ENCODE results near the gene PSMC6. TPM values are rescaled to one million over a fixed set of nuclear protein-coding genes. Genes with fewer than 3 reads are reported as not detected.

Gene PSMC6
- total RNA-seq, 1 experiment from 2014 or later: 83.0 TPM

GRCh38 chr14:52767058-52767833 lies 60.2 kb downstream of the PSMC6 start:
- ChIA-PET CTCF (no interaction called here), POLR2A (ENCODE audit: unreplicated experiment) (no interaction called here)

DNA sequence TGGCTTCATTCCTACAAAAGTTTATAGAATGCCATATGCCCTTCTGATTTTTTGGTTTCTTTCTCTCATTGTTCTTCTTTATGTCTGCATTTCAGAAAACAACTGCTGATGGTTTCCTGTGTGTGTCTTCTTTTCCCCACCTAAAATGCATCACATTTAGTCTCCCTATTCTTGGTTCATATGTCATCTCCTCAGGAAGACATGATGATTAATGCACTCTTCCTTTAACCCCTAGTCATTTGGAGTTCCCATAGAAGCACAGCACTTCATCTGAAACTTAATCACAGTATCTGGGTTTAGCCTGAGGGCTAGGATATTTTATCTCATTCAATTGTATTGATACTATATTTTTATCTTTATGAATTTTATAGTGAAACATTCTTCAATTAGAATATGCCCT lies 62.9 kb downstream of the PSMC6 start:
- intact Hi-C loops (cut with micrococcal nuclease; ENCODE audit: unreplicated experiment): no loop called here
- DNase-seq: no peak
- Histone ChIP-seq H3F3A (ENCODE audit: insufficient read depth, low read depth) (0 out of 2 replicates have a peak, but pooled peaks cover 6% of the 10 kb centered on the region), H3K27ac (no peak overlapping the region), H3K4me1 (replicated peaks; ENCODE audit: insufficient read depth) (no peaks in the 10 kb centered on the region), H3K4me2 (no peak overlapping the region), H2AFZ (no peak overlapping the region), H3K4me3 (no peak overlapping the region), H3K9me3 (ENCODE audit: insufficient read depth, low read depth) (no peaks in the 10 kb centered on the region), H3K9me2 (ENCODE audit: insufficient read depth) (no peaks in the 10 kb centered on the region), H3K79me2 (ENCODE audit: low read depth) (no peaks in the 10 kb centered on the region), H4K20me1 (ENCODE audit: insufficient read depth) (no peaks in the 10 kb centered on the region), H3K27me3 (ENCODE audit: insufficient read depth, low read depth) (no peaks in the 10 kb centered on the region), H3K36me3 (ENCODE audit: low read depth) (peaks cover 6% of the 10 kb centered on the region)
- ChIA-PET CTCF (no interaction called here), POLR2A (ENCODE audit: unreplicated experiment) (no interaction called here)
- no TSS peak for BruUV-seq (replicated peaks)
- no peak for TF ChIP-seq EZH2 (IDR thresholded peaks at IDR 0.05; ENCODE audit: low read depth)
- TF ChIP-seq, protein P1, sequence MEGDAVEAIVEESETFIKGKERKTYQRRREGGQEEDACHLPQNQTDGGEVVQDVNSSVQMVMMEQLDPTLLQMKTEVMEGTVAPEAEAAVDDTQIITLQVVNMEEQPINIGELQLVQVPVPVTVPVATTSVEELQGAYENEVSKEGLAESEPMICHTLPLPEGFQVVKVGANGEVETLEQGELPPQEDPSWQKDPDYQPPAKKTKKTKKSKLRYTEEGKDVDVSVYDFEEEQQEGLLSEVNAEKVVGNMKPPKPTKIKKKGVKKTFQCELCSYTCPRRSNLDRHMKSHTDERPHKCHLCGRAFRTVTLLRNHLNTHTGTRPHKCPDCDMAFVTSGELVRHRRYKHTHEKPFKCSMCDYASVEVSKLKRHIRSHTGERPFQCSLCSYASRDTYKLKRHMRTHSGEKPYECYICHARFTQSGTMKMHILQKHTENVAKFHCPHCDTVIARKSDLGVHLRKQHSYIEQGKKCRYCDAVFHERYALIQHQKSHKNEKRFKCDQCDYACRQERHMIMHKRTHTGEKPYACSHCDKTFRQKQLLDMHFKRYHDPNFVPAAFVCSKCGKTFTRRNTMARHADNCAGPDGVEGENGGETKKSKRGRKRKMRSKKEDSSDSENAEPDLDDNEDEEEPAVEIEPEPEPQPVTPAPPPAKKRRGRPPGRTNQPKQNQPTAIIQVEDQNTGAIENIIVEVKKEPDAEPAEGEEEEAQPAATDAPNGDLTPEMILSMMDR (conservative IDR thresholded peaks at IDR 0.05): no peak

More at GRCh38 chr14:52767058-52767833, 60.2 kb downstream of the PSMC6 start:
- no peaks in the 10 kb centered on the region for H3F3A ChIP-seq (ENCODE audit: insufficient read depth, low read depth)
- no peak overlapping the region for H3K27ac ChIP-seq
- no peaks in the 10 kb centered on the region for H3K27me3 ChIP-seq (ENCODE audit: insufficient read depth, low read depth)
- TF ChIP-seq, protein P1 (conservative IDR thresholded peaks at IDR 0.05): no peak
- TF ChIP-seq EZH2 (IDR thresholded peaks at IDR 0.05; ENCODE audit: low read depth): no peak
- H3K79me2 ChIP-seq (ENCODE audit: low read depth): no peaks in the 10 kb centered on the region
- no TSS peak for BruUV-seq (replicated peaks)
- intact Hi-C loops (cut with micrococcal nuclease; ENCODE audit: unreplicated experiment): no loop called here
- no peak overlapping the region for H3K4me3 ChIP-seq
- H4K20me1 ChIP-seq (ENCODE audit: insufficient read depth): no peaks in the 10 kb centered on the region
- H3K4me2 ChIP-seq: no peak overlapping the region
- H3K9me3 ChIP-seq (ENCODE audit: insufficient read depth, low read depth): no peaks in the 10 kb centered on the region
- DNase-seq: no peak
- H3K36me3 ChIP-seq (ENCODE audit: low read depth): no peaks in the 10 kb centered on the region
- H2AFZ ChIP-seq: no peak overlapping the region
- no peaks in the 10 kb centered on the region for H3K9me2 ChIP-seq (ENCODE audit: insufficient read depth)
- H3K4me1 ChIP-seq (replicated peaks; ENCODE audit: insufficient read depth): no peaks in the 10 kb centered on the region

DNA sequence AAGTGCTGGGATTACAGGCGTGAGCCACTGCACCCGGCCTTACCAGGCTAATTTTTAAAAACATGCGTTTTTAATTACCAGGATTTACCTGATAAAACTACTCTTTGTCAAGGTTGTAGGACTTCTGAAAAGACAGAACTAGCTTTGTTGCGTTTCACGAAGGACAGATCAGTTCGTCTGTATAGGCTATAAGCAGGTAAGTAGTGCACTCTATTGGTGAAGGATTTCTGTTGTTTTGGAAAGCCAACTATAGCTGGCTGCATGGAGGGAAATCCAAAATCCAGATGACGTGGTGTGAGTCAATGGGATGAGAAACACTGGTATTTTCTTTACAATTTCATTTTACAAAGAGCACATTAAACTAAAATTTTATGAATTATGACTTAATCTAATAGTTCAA lies 69.8 kb downstream of the PSMC6 start:
- Histone ChIP-seq H3K4me2 (no peak overlapping the region), H2AFZ (no peak overlapping the region), H3K9me2 (ENCODE audit: insufficient read depth) (no peaks in the 10 kb centered on the region), H3K27ac (no peak overlapping the region), H3K79me2 (ENCODE audit: low read depth) (no peaks in the 10 kb centered on the region), H3F3A (ENCODE audit: insufficient read depth, low read depth) (peaks cover 20% of the 10 kb centered on the region; the same call in 1 of the 2 replicates), H3K9me3 (ENCODE audit: insufficient read depth, low read depth) (no peaks in the 10 kb centered on the region), H3K36me3 (ENCODE audit: low read depth) (peaks cover 47% of the 10 kb centered on the region), H4K20me1 (ENCODE audit: insufficient read depth) (no peaks in the 10 kb centered on the region; the same call in 1 of the 2 replicates), H3K4me3 (no peak overlapping the region), H3K27me3 (ENCODE audit: insufficient read depth, low read depth) (no peaks in the 10 kb centered on the region), H3K4me1 (replicated peaks; ENCODE audit: insufficient read depth) (no peaks in the 10 kb centered on the region)
- ChIA-PET CTCF (no interaction called here), POLR2A (ENCODE audit: unreplicated experiment) (no interaction called here)
- TF ChIP-seq, protein P1 (conservative IDR thresholded peaks at IDR 0.05): no peak
- BruUV-seq (replicated peaks): TSS peak; percentile 19
- intact Hi-C loops (cut with micrococcal nuclease; ENCODE audit: unreplicated experiment): no loop called here
- DNase-seq: no peak

Other genes starting within 250 kb of the PSMC6 start
- 5.7 and 7.9 TPM in 2 replicates for gene TXNDC16, start 154.7 kb upstream of the PSMC6 start, total RNA-seq (2021)
- gene GPR137C, start 154.4 kb upstream of the PSMC6 start, total RNA-seq (2021): 1.1 and 1.2 TPM in 2 replicates
- 83.6 and 83.9 TPM in 2 replicates for gene ERO1A, start 11.6 kb upstream of the PSMC6 start, total RNA-seq (2021)
- gene STYX, start 23.0 kb downstream of the PSMC6 start, total RNA-seq (2021): 7.0 and 10.8 TPM in 2 replicates
- 43.2 and 45.2 TPM in 2 replicates for gene GNPNAT1, start 84.4 kb downstream of the PSMC6 start, total RNA-seq (2021)
- 9.0 and 9.7 TPM in 2 replicates for gene FERMT2, start 243.8 kb downstream of the PSMC6 start, total RNA-seq (2021)